ENCODE data around the gene ECHDC1.

Gene ECHDC1

DNA sequence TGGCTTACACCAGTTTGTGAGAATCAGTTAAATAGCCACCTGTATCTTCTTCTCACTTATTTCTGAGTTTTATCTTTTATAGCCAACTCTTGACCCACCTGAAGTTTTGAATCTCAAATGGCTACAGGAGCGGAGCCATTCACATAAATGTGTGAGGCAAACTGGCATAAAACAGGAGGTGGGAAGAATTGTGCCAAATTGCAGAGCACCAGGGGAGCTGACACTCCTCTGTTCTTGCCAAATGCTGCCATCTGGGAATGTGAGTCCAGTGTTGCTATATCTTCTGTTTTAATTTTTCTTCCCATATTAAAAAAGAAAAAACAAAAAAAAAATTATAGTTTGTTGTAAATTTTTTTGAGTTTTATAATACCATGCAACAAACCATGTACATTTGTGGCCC, 93.8 kb downstream of the ECHDC1 start:
- TF ChIP-seq, protein P1, sequence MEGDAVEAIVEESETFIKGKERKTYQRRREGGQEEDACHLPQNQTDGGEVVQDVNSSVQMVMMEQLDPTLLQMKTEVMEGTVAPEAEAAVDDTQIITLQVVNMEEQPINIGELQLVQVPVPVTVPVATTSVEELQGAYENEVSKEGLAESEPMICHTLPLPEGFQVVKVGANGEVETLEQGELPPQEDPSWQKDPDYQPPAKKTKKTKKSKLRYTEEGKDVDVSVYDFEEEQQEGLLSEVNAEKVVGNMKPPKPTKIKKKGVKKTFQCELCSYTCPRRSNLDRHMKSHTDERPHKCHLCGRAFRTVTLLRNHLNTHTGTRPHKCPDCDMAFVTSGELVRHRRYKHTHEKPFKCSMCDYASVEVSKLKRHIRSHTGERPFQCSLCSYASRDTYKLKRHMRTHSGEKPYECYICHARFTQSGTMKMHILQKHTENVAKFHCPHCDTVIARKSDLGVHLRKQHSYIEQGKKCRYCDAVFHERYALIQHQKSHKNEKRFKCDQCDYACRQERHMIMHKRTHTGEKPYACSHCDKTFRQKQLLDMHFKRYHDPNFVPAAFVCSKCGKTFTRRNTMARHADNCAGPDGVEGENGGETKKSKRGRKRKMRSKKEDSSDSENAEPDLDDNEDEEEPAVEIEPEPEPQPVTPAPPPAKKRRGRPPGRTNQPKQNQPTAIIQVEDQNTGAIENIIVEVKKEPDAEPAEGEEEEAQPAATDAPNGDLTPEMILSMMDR (IDR thresholded peaks at IDR 0.05): no peak
- no peak for TF ChIP-seq ZFX (IDR thresholded peaks at IDR 0.05; ENCODE audit: borderline replicate concordance)
- H3K27ac ChIP-seq: no peak overlapping the region

DNA sequence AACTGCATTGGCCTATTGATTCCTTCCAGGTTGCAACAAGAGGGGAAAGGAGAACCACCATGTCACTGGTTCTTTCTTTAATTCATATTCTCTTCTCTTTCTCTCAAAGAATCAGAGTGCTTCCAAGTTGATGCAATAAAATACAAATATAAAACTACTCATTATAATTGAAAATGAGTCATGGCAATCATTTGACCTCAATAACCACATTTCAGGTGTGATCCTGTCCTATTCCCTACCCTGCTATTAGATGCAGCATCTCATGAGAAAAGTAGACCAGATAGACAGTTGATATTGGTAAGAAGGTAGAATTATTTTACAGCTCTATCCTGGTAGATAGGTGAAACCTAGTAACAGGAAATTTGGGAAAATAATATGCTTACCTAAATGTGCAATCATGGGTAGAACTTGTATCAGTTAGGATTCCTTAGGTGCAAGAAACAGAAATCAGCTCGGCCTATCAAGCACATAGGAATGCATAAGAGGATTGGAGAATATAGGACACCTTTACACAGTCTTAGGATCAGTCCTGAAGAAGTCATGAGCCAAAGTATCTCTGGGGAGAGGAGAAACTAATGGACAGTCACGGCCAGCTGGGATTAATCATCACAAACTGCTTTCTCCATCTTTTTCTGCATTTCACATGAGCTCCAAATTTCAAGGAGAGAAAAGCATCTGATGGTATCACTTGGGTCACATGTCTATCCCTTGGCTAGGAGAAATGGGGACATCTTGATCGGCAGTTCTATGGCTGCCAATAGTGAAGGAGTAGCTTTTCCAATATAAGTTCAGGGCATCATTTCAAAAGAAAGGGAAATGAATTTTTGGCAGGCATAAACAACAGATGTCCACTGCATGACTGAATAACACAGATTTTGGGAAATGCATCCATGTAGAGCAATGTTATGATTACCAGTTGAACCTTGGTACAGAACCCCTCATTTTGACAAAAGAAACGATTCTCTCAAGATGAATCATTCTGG, 96.0 kb downstream of the ECHDC1 start:
- no peak overlapping the region for H3K27ac ChIP-seq
- TF ChIP-seq, protein P1 (IDR thresholded peaks at IDR 0.05): no peak
- no peak for TF ChIP-seq ZFX (IDR thresholded peaks at IDR 0.05; ENCODE audit: borderline replicate concordance)

DNA sequence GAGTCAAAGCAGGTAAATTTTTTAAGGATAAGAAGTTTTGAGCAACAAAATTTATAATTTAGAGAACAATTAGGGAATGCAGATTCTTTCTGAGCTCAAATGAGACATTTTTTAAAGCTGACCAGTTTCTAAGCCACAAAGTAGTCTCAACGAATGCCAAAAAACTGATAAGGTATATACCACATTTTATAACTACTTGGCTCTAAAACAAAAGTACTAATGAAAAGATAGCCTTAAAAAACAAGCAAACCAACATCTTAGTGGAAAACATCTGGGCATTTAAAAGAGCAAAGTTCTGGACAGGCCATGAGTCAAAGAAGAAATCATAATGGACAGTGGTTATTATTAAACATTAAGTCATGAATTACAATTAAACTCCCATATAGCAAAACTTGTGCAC, 99.9 kb downstream of the ECHDC1 start:
- TF ChIP-seq, protein P1 (IDR thresholded peaks at IDR 0.05): no peak
- TF ChIP-seq ZFX (IDR thresholded peaks at IDR 0.05; ENCODE audit: borderline replicate concordance): no peak

More for the DNA sequence above, 99.9 kb downstream of the ECHDC1 start:
- H3K27ac ChIP-seq: no peak overlapping the region

Data from 22Rv1 (cell line).